GM03348 (cell line): ENCODE results near the gene PLCXD3.

Source experiments
- DNase-seq: peaks from one replicate; pipeline ENCODE4 v3.0.0; 2012; ENCODE audit warnings: low spot score

Gene PLCXD3

GRCh38 chr5:41286165-41286564, 224.2 kb downstream of the PLCXD3 start:
- DNase-seq = no peak

GRCh38 chr5:41284938-41285337, 225.5 kb downstream of the PLCXD3 start:
- no peak for DNase-seq

GRCh38 chr5:41281215-41281810, 229.1 kb downstream of the PLCXD3 start:
- no peak for DNase-seq

GRCh38 chr5:41279040-41279439, 231.4 kb downstream of the PLCXD3 start:
- no peak for DNase-seq

- no peak for DNase-seq
These were observed 232.7 kb downstream of the PLCXD3 start for GRCh38 chr5:41277476-41278245.

GRCh38 chr5:41275813-41276512, 234.4 kb downstream of the PLCXD3 start:
- DNase-seq = no peak

- peak; percentile 61 for DNase-seq
These were observed 239.8 kb downstream of the PLCXD3 start for GRCh38 chr5:41270423-41271251.

GRCh38 chr5:41268894-41269293, 241.5 kb downstream of the PLCXD3 start:
- no peak for DNase-seq

GRCh38 chr5:41266377-41266776, 244.0 kb downstream of the PLCXD3 start:
- no peak for DNase-seq

- no peak for DNase-seq
These were observed 246.4 kb downstream of the PLCXD3 start for GRCh38 chr5:41264019-41264418.

GRCh38 chr5:41263335-41263734, 247.1 kb downstream of the PLCXD3 start:
- DNase-seq = no peak
